Suprapubic skin (tissue), 4 donors: ENCODE data around the gene RALGPS1. TPM values are rescaled to one million over a fixed set of nuclear protein-coding genes. Genes with fewer than 3 reads are reported as not detected.

Source experiments
- DNase-seq, 2 donors: peaks; one replicate each; pipeline ENCODE4 v3.0.0-alpha.2; 2019; ENCODE audit warnings: low spot score in 2 of 2
- H3K27ac ChIP-seq: fragments of 200-600 bp; sonication (generic); one replicate; pipeline ENCODE4 v1.5.1; 2019
- H3K27me3 ChIP-seq: fragments of 200-600 bp; sonication (generic); one replicate; pipeline ENCODE4 v1.5.1; 2019
- H3K36me3 ChIP-seq: fragments of 200-600 bp; sonication (generic); one replicate; pipeline ENCODE4 v1.5.1; 2019
- H3K4me1 ChIP-seq: fragments of 200-600 bp; sonication (generic); one replicate; pipeline ENCODE4 v1.5.1; 2019
- H3K4me3 ChIP-seq: fragments of 200-600 bp; sonication (generic); one replicate; pipeline ENCODE4 v1.5.1; 2019; ENCODE audit warnings: mild to moderate bottlenecking
- H3K9me3 ChIP-seq: fragments of 200-600 bp; sonication (generic); one replicate; pipeline ENCODE4 v1.5.1; 2019
- EP300 ChIP-seq: sonication (generic); formaldehyde crosslinking; IDR thresholded peaks from one replicate; pipeline ENCODE4 v1.6.1; 2017; ENCODE audit warnings: antibody characterized with exemption
- POLR2A ChIP-seq, 2 donors: fragments of 450-650 bp; IDR thresholded peaks; one replicate each; pipeline ENCODE4 v1.6.1; 2017; ENCODE audit warnings: antibody characterized with exemption in 2 of 2, mild to moderate bottlenecking in 2 of 2, moderate library complexity in 2 of 2
- POLR2AphosphoS5 ChIP-seq, 3 donors: sonication (generic); formaldehyde crosslinking; IDR thresholded peaks; one replicate each; pipeline ENCODE4 v1.6.1; 2017; ENCODE audit warnings: antibody characterized with exemption in 3 of 3
- WGBS: methylation state at CpG from one replicate; pipeline ENCODE4 v1.1.5; 2018; 5-methylcytosine and 5-hydroxymethylcytosine counted together
- total RNA-seq, 4 donors: library from RNA; depleted of rRNA; stranded (reverse); fragments of >200 nt; gene quantifications; one replicate each; pipeline ENCODE4 v1.1.0, GENCODE V29; 2016
- TF ChIP-seq, protein P1 (sequence below), 2 donors: fragments of 200-600 bp in 1 of 2; fragments of 450-650 bp in 1 of 2; sonication (generic) in 1 of 2; IDR thresholded peaks; one replicate each; pipeline ENCODE4 v1.5.1; 2016 to 2019; ENCODE audit warnings: antibody characterized with exemption in 2 of 2, mild to moderate bottlenecking in 1 of 2, moderate library complexity in 1 of 2

Gene RALGPS1
- total RNA-seq, 4 donors from 2014 or later = 14.8 to 86.7 (median 21.4) TPM

DNA sequence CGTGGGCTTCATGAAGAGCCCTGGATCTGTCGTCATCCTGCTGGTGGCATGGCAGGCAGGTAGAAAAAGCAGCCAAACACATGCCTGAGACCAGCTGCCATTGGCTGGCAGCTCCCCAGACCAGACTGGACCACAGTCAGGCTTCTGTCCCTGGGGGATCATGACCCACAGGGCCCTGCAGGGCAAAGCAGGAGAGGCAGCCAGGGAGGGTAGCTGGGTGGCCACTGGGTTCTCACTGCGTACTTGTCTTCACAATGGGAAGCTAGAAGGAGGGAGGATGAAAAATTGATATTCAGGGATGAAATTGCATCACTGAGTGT is 282.2 kb downstream of the RALGPS1 start:
- WGBS = 90% methylated on average over 1 of the region's 3 CpGs
- TF ChIP-seq POLR2A (IDR thresholded peaks at IDR 0.05) = no peak
- TF ChIP-seq, protein P1, sequence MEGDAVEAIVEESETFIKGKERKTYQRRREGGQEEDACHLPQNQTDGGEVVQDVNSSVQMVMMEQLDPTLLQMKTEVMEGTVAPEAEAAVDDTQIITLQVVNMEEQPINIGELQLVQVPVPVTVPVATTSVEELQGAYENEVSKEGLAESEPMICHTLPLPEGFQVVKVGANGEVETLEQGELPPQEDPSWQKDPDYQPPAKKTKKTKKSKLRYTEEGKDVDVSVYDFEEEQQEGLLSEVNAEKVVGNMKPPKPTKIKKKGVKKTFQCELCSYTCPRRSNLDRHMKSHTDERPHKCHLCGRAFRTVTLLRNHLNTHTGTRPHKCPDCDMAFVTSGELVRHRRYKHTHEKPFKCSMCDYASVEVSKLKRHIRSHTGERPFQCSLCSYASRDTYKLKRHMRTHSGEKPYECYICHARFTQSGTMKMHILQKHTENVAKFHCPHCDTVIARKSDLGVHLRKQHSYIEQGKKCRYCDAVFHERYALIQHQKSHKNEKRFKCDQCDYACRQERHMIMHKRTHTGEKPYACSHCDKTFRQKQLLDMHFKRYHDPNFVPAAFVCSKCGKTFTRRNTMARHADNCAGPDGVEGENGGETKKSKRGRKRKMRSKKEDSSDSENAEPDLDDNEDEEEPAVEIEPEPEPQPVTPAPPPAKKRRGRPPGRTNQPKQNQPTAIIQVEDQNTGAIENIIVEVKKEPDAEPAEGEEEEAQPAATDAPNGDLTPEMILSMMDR (IDR thresholded peaks at IDR 0.05) = no peak
- TF ChIP-seq POLR2AphosphoS5 (IDR thresholded peaks at IDR 0.05) = no peak
- no peak for TF ChIP-seq EP300
- H3K4me1 ChIP-seq = peaks cover 25% of the 10 kb centered on the region
- H3K27me3 ChIP-seq = no peaks in the 10 kb centered on the region
- no peak for DNase-seq
- no peaks in the 10 kb centered on the region for H3K36me3 ChIP-seq
- H3K27ac ChIP-seq = no peak overlapping the region
- no peaks in the 10 kb centered on the region for H3K9me3 ChIP-seq
- no peak overlapping the region for H3K4me3 ChIP-seq

DNA sequence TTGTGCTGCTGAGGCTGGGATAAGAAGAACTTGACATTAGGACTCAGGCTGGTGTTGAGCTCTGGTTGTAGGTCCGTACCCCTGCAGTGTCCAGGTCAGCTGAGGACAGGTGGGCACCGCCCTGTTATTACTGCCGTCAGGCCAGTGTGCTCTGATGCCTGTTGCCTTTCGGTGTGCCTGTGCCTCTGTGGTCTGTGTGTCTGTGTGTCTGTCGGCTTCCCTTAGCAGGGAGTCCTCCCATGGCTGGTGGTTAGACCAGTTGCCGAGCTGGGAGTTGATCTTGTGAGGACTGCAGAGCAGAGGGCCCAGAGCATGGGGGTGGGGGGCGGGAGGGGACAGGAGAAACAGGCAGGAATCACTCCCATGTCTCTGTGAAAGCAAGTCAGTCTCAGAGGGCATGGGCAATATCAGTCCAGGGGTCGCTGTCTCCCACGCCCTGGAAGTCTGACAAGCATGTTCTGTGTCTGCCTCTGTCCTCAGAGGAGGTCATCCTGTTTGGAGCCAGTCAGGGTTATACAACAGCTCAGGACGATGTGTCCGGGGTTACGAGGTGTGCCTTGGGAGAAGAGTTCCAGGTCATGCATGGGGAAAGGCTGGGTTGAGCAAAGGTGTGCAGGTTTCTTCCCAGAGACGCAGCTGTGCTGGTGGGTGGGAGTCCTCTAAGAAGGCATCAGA is 282.7 kb downstream of the RALGPS1 start:
- H3K4me1 ChIP-seq = peaks cover 25% of the 10 kb centered on the region
- H3K27me3 ChIP-seq = no peaks in the 10 kb centered on the region
- no peaks in the 10 kb centered on the region for H3K9me3 ChIP-seq
- DNase-seq = no peak
- 82% methylated on average over 9 of the region's 13 CpGs for WGBS
- no peak overlapping the region for H3K27ac ChIP-seq
- TF ChIP-seq POLR2AphosphoS5 (IDR thresholded peaks at IDR 0.05) = no peak
- TF ChIP-seq POLR2A (IDR thresholded peaks at IDR 0.05) = no peak
- no peak for TF ChIP-seq EP300
- TF ChIP-seq, protein P1 (IDR thresholded peaks at IDR 0.05) = no peak
- no peak overlapping the region for H3K4me3 ChIP-seq
- no peaks in the 10 kb centered on the region for H3K36me3 ChIP-seq

DNA sequence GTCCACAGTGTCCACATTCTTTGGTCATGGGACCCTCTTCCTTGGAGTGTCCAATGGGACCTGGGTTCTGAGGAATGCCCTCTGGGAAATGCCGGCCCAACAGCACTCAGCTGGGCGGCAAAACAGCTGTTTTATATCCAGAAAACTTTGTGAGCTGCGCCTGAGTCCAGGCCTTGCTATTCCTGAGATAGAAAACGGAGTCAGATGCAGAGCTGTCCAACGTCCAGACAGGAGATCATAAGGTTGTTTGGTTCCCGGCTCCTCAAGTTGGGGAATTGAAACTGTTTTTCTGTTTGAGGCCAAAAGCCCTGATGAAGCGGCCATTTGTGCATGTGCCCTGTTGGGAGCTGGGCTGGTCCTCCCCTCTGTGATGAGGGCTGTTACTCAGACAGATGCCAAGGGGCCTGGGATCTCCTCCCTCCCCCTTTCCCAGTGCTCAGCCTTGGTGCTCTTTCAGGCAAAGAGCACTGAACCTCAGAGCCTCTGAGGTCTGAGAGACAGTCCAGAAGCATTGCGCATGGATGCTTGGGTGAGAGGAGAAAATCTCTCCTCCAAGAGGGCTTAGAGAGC is 283.4 kb downstream of the RALGPS1 start:
- Histone ChIP-seq H3K4me3 (no peak overlapping the region), H3K36me3 (no peaks in the 10 kb centered on the region), H3K4me1 (peaks cover 29% of the 10 kb centered on the region), H3K9me3 (no peaks in the 10 kb centered on the region), H3K27me3 (no peaks in the 10 kb centered on the region), H3K27ac (no peak overlapping the region)
- WGBS = 89% methylated on average over 8 of the region's 8 CpGs
- DNase-seq = no peak
- TF ChIP-seq POLR2AphosphoS5 (IDR thresholded peaks at IDR 0.05) (no peak), POLR2A (IDR thresholded peaks at IDR 0.05) (no peak), EP300 (no peak)
- TF ChIP-seq, protein P1 (IDR thresholded peaks at IDR 0.05) = no peak

DNA sequence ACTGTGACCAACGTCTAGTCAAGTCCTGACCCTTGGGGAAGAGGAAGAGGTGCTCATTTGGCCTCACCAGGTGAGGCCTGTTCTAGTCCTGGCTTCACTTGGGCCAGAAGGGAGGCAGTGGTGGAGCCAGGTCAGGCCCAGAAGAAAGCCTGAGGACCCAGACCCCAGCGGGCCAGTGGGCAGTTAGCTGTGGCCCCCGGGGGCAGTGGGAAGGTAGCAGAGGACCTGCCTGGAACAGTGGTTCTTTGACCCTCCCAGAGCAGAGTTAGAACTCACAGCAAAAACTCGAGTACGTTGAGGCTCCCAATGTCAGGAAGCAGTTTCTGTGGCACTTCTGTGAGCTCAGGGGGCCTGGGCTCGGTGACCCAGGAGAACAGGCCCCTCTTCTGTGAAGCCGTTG is 284.0 kb downstream of the RALGPS1 start:
- peaks cover 30% of the 10 kb centered on the region for H3K4me1 ChIP-seq
- WGBS = 89% methylated on average over 3 of the region's 7 CpGs
- DNase-seq = no peak

More for the DNA sequence above, 284.0 kb downstream of the RALGPS1 start:
- Histone ChIP-seq H3K9me3 (no peaks in the 10 kb centered on the region), H3K27ac (no peak overlapping the region), H3K27me3 (no peaks in the 10 kb centered on the region), H3K4me3 (no peak overlapping the region), H3K36me3 (no peaks in the 10 kb centered on the region)
- TF ChIP-seq, protein P1 (IDR thresholded peaks at IDR 0.05) = no peak
- TF ChIP-seq EP300 = no peak
- TF ChIP-seq POLR2AphosphoS5 (IDR thresholded peaks at IDR 0.05) = no peak
- TF ChIP-seq POLR2A (IDR thresholded peaks at IDR 0.05) = no peak
